ENCODE measurements around the gene C22orf23. TPM values are rescaled to one million over a fixed set of nuclear protein-coding genes. Genes with fewer than 3 reads are reported as not detected.

The C22orf23 gene
- total and polyA plus RNA-seq, 2 of the 13 experiments (the other 11 are each of a cell fraction or from before 2014, with no cell fraction given), result 0.21 to 0.24 TPM

- TF ChIP-seq ZNF276 (CRISPR knock-in tag; IDR thresholded peaks at IDR 0.05; ENCODE audit: low read depth) (no peak), MIER2 (CRISPR knock-in tag; IDR thresholded peaks at IDR 0.05) (no peak), ZSCAN31 (CRISPR knock-in tag; IDR thresholded peaks at IDR 0.05; ENCODE audit: low read depth) (0 out of 2 replicates have a peak, but pooled peaks have one; percentile 59), ZNF557 (CRISPR knock-in tag; IDR thresholded peaks at IDR 0.05) (no peak), MEIS2 (CRISPR knock-in tag; IDR thresholded peaks at IDR 0.05) (0 out of 2 replicates have a peak, but pooled peaks have one; percentile 24), REST (IDR thresholded peaks at IDR 0.05; ENCODE audit: borderline replicate concordance in 1 of 2, low read depth in 1 of 2, low read length in 2 of 2) (no peak), HNRNPLL (IDR thresholded peaks at IDR 0.05; ENCODE audit: low read depth, low read length, poor library complexity, severe bottlenecking) (peak; percentile 39), ZNF687 (CRISPR knock-in tag; IDR thresholded peaks at IDR 0.05) (peak; percentile 86), ETV6 (CRISPR knock-in tag; conservative IDR thresholded peaks at IDR 0.05) (no peak), ARID4A (CRISPR knock-in tag; IDR thresholded peaks at IDR 0.05; ENCODE audit: borderline replicate concordance) (peak; percentile 79), ZNF777 (CRISPR knock-in tag; IDR thresholded peaks at IDR 0.05) (peak; percentile 41; the same call in 1 of the 2 replicates), TBX2 (CRISPR knock-in tag; IDR thresholded peaks at IDR 0.05; ENCODE audit: borderline replicate concordance) (peak; percentile 70; the same call in 1 of the 2 replicates), ZNF891 (CRISPR knock-in tag; IDR thresholded peaks at IDR 0.05) (no peak)
Measured at GRCh38 chr22:37933711-37934376, 19.6 kb downstream of the C22orf23 start (continued).

Data from HepG2 (cell line).